IMR-90 (cell line): ENCODE measurements around the gene TULP3. TPM values are rescaled to one million over a fixed set of nuclear protein-coding genes. Genes with fewer than 3 reads are reported as not detected.

ENCODE experiments used
- ATAC-seq: fragments of 200-7000 bp; cut with Tn5 transposase; 2 replicates; pipeline ENCODE4 v1.9.1; 2020; ENCODE audit warnings: low read depth, mild to moderate bottlenecking, moderate library complexity
- BruUV-seq: library from RNA; stranded (reverse); fragments of 400-500 nt; replicated peaks from 2 replicates; lab custom pipeline; 2021; lab: Mats Ljungman, UMichigan
- CTCF ChIA-PET: fragments of 300-600 bp; formaldehyde crosslinking; extraction: SDS; loops from one replicate; lab custom pipeline; 2021; ENCODE audit warnings: antibody characterized with exemption; lab: Yijun Ruan, JAX
- POLR2A ChIA-PET: fragments of 300-600 bp; sonication (Branson Sonifier 250); formaldehyde crosslinking; loops from one replicate; lab custom pipeline; 2022; ENCODE audit warnings: antibody characterized with exemption; ENCODE audit not compliant: unreplicated experiment; lab: Charles Lee
- DNase-seq: peaks from one replicate; pipeline ENCODE4 v3.0.0; 2013
- H2AFZ ChIP-seq: replicated peaks from 2 replicates; pipeline ENCODE3; 2013; ENCODE audit warnings: low read length, mild to moderate bottlenecking; ENCODE audit not compliant: poor library complexity
- H2AK5ac ChIP-seq: 2 replicates; pipeline ENCODE4 v1.6.1; 2013; ENCODE audit warnings: low read depth, low read length, inconsistent platforms
- H2AK9ac ChIP-seq: replicated peaks from 2 replicates; pipeline ENCODE3; 2013; ENCODE audit warnings: mild to moderate bottlenecking, low read depth, low read length, moderate library complexity; ENCODE audit not compliant: poor library complexity
- H2BK120ac ChIP-seq: 2 replicates; pipeline ENCODE4 v1.6.1; 2013; ENCODE audit warnings: low read depth, low read length, inconsistent platforms
- H2BK15ac ChIP-seq: 3 replicates; pipeline ENCODE4 v1.6.1; 2013; ENCODE audit warnings: low read depth, low read length, inconsistent platforms
- H2BK20ac ChIP-seq: 2 replicates; pipeline ENCODE4 v1.6.1; 2013; ENCODE audit warnings: low read depth, mild to moderate bottlenecking, inconsistent platforms, low read length, moderate library complexity
- H2BK5ac ChIP-seq: 2 replicates; pipeline ENCODE4 v1.6.1; 2013; ENCODE audit warnings: mild to moderate bottlenecking, low read depth, low read length, inconsistent platforms; ENCODE audit not compliant: poor library complexity, severe bottlenecking
- H3K14ac ChIP-seq: replicated peaks from 2 replicates; pipeline ENCODE4 v1.6.1; 2013; ENCODE audit warnings: low read depth, low read length, inconsistent platforms
- H3K18ac ChIP-seq: 2 replicates; pipeline ENCODE4 v1.6.1; 2013; ENCODE audit warnings: low read depth, low read length, control low read depth
- H3K23ac ChIP-seq: 2 replicates; pipeline ENCODE4 v1.6.1; 2013; ENCODE audit warnings: low read depth, low read length, inconsistent platforms
- H3K27ac ChIP-seq: 2 replicates; pipeline ENCODE4 v1.5.1; 2013; ENCODE audit warnings: mild to moderate bottlenecking, control low read depth, low read length; ENCODE audit not compliant: insufficient read depth
- H3K27me3 ChIP-seq: 2 replicates; pipeline ENCODE4 v1.6.1; 2013; ENCODE audit warnings: low read length; ENCODE audit not compliant: control insufficient read depth, insufficient read depth
- H3K36me3 ChIP-seq: 2 replicates; pipeline ENCODE4 v1.6.1; 2013; ENCODE audit warnings: low read length, mixed read lengths; ENCODE audit not compliant: control insufficient read depth, insufficient read depth
- H3K4ac ChIP-seq: 2 replicates; pipeline ENCODE4 v1.6.1; 2013; ENCODE audit warnings: low read depth, low read length, inconsistent platforms
- H3K4me1 ChIP-seq: 2 replicates; pipeline ENCODE4 v1.6.1; 2013; ENCODE audit warnings: low read length, mixed read lengths; ENCODE audit not compliant: control insufficient read depth, insufficient read depth
- H3K4me2 ChIP-seq: 2 replicates; pipeline ENCODE4 v1.6.1; 2013; ENCODE audit warnings: low read depth, mild to moderate bottlenecking, control low read depth, low read length, moderate library complexity
- H3K4me3 ChIP-seq: 2 replicates; pipeline ENCODE4 v1.5.1; 2013; ENCODE audit warnings: low read depth, mild to moderate bottlenecking, control low read depth, low read length, moderate library complexity; ENCODE audit not compliant: insufficient read depth
- H3K56ac ChIP-seq: 2 replicates; pipeline ENCODE4 v1.6.1; 2013; ENCODE audit warnings: low read length, inconsistent platforms; ENCODE audit not compliant: insufficient read depth; ENCODE audit errors: extremely low read depth
- H3K79me1 ChIP-seq, 2 experiments: 2 replicates each; pipeline ENCODE4 v1.6.1; 2013; ENCODE audit warnings: low read length in 2 of 2, inconsistent platforms in 1 of 2, low read depth in 1 of 2
- H3K9ac ChIP-seq: 2 replicates; pipeline ENCODE4 v1.6.1; 2013; ENCODE audit warnings: low read depth, low read length, control low read depth
- H3K9me1 ChIP-seq: 2 replicates; pipeline ENCODE4 v1.6.1; 2013; ENCODE audit warnings: low read length, inconsistent platforms; ENCODE audit not compliant: insufficient read depth
- H3K9me3 ChIP-seq: 2 replicates; pipeline ENCODE4 v1.6.1; 2013; ENCODE audit warnings: low read length; ENCODE audit not compliant: control insufficient read depth, insufficient read depth
- H4K20me1 ChIP-seq: 2 replicates; pipeline ENCODE4 v1.6.1; 2013; ENCODE audit warnings: low read length, inconsistent platforms; ENCODE audit not compliant: insufficient read depth
- H4K5ac ChIP-seq: 2 replicates; pipeline ENCODE4 v1.6.1; 2013; ENCODE audit warnings: mild to moderate bottlenecking, low read depth, low read length, control low read depth
- H4K8ac ChIP-seq, 2 experiments: 2 replicates each; pipeline ENCODE4 v1.6.1; 2013; ENCODE audit warnings: low read depth in 2 of 2, low read length in 2 of 2, control low read depth in 1 of 2, inconsistent platforms in 1 of 2
- H4K91ac ChIP-seq: 2 replicates; pipeline ENCODE4 v1.6.1; 2013; ENCODE audit warnings: low read depth, low read length, inconsistent platforms; ENCODE audit not compliant: insufficient read depth
- MAZ ChIP-seq: IDR thresholded peaks from 2 replicates; pipeline ENCODE4 v1.6.1; 2012; ENCODE audit warnings: low read depth, mild to moderate bottlenecking, low read length, improper control_type of control experiment, moderate library complexity, borderline replicate concordance
- NFE2L2 ChIP-seq: fragments of 150-350 bp; IDR thresholded peaks from 2 replicates; pipeline ENCODE4 v1.6.1; 2016; ENCODE audit warnings: low read depth, mild to moderate bottlenecking, low read length
- POLR2A ChIP-seq: IDR thresholded peaks from 2 replicates; pipeline ENCODE4 v1.6.1; 2012; ENCODE audit warnings: mild to moderate bottlenecking, low read depth, low read length
- RFX5 ChIP-seq: IDR thresholded peaks from 2 replicates; pipeline ENCODE4 v1.8.0; 2012; ENCODE audit warnings: low read depth, mild to moderate bottlenecking, low read length, moderate library complexity
- WGBS, 2 experiments: methylation state at CpG; one replicate each; pipeline versions ENCODE4 v1.1.5 to v1.1.7; 2013; ENCODE audit warnings: missing lambda C conversion rate in 2 of 2; ENCODE audit not compliant: insufficient read length in 1 of 2; ENCODE audit errors: extremely low coverage in 2 of 2; 5-methylcytosine and 5-hydroxymethylcytosine counted together
- dilution Hi-C: fragments of 300-500 bp; cut with HindIII; formaldehyde crosslinking; loops from one replicate; pipeline ENCODE4 v1.14.3; 2018; ENCODE audit warnings: low sequenced_read_pairs; ENCODE audit not compliant: unreplicated experiment
- in situ Hi-C: fragments of 300-500 bp; cut with MboI; formaldehyde crosslinking; loops from 3 replicates; pipeline ENCODE4 v1.14.3; 2019; ENCODE audit warnings: low sequenced_read_pairs, inconsistent platforms, mixed read lengths
- intact Hi-C: fragments of 100-400 bp; cut with micrococcal nuclease; formaldehyde crosslinking; loops from 2 replicates; pipeline ENCODE4 v1.10.0; 2022
- polyA plus RNA-seq, 3 experiments: library from polyadenylated mRNA; depleted of rRNA; stranded (reverse); fragments of >200 nt; gene quantifications; 2 replicates each; pipeline ENCODE4 v1.2.3, GENCODE V29; 2012; ENCODE audit warnings: low replicate concordance in 1 of 3
- total RNA-seq: library from RNA; depleted of rRNA; stranded (reverse); fragments of >200 nt; gene quantifications from 2 replicates; pipeline ENCODE4 v1.2.3, GENCODE V29; 2012
- TF ChIP-seq, protein P1 (sequence below): fragments of 150-350 bp; IDR thresholded peaks from 2 replicates; pipeline ENCODE4 v1.6.1; 2016; ENCODE audit warnings: low read depth, mild to moderate bottlenecking, low read length, moderate library complexity, borderline replicate concordance
- TF ChIP-seq, protein P2 (sequence below): conservative IDR thresholded peaks from 2 replicates; pipeline ENCODE4 v1.5.1; 2012; ENCODE audit warnings: mild to moderate bottlenecking, low read depth, low read length, improper control_type of control experiment

The TULP3 gene
- total and polyA plus RNA-seq, 2 of the 4 experiments (the other 2 are of a cell fraction), result 35.2 to 35.5 TPM

GRCh38 chr12:2900642-2901041, 10.0 kb downstream of the TULP3 start:
- Histone ChIP-seq H2BK120ac (no peak overlapping the region), H3K9me3 (no peaks in the 10 kb centered on the region), H3K23ac (no peak overlapping the region), H3K79me1 (peaks cover 12 to 65% of the 10 kb centered on the region in 2 experiments), H4K20me1 (peaks cover 44% of the 10 kb centered on the region), H3K27ac (no peak overlapping the region), H3K9me1 (peaks cover 10% of the 10 kb centered on the region), H4K5ac (no peak overlapping the region), H3K4me1 (no peaks in the 10 kb centered on the region), H3K14ac (no peak overlapping the region), H3K9ac (no peak overlapping the region), H3K4me3 (no peak overlapping the region), H2BK5ac (no peak overlapping the region), H3K56ac (no peak overlapping the region), H2AFZ (no peak overlapping the region), H4K91ac (no peak overlapping the region), H3K27me3 (no peaks in the 10 kb centered on the region), H2BK15ac (no peak overlapping the region), H3K18ac (no peak overlapping the region), H3K4ac (no peak overlapping the region), H4K8ac (no peak overlapping the region), H2AK9ac (no peak overlapping the region), H2BK20ac (no peak overlapping the region), H3K36me3 (peaks cover 2% of the 10 kb centered on the region), H2AK5ac (no peak overlapping the region), H3K4me2 (no peak overlapping the region)
- BruUV-seq, result no TSS peak
- ChIA-PET POLR2A (no interaction called here), CTCF (interaction anchor here (0.6 kb wide), 2 partner anchors 223 to 705 kb away, joined by 3 to 5 read pairs; no protein-coding TSS in a partner anchor)
- DNase-seq (no peak), ATAC-seq (no peak)
- WGBS, 2 experiments, result 93% methylated on average over 5 of the region's 8 CpGs; no CpG with 5 or more reads in 1 of the 2 experiments
- in situ Hi-C loops (no loop called here), dilution Hi-C loops (no loop called here), intact Hi-C loops (no loop called here)
- TF ChIP-seq NFE2L2, result no peak
- TF ChIP-seq POLR2A, result no peak
- TF ChIP-seq RFX5, result no peak
- TF ChIP-seq, protein P1, sequence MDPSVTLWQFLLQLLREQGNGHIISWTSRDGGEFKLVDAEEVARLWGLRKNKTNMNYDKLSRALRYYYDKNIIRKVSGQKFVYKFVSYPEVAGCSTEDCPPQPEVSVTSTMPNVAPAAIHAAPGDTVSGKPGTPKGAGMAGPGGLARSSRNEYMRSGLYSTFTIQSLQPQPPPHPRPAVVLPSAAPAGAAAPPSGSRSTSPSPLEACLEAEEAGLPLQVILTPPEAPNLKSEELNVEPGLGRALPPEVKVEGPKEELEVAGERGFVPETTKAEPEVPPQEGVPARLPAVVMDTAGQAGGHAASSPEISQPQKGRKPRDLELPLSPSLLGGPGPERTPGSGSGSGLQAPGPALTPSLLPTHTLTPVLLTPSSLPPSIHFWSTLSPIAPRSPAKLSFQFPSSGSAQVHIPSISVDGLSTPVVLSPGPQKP, result no peak
- TF ChIP-seq, protein P2, sequence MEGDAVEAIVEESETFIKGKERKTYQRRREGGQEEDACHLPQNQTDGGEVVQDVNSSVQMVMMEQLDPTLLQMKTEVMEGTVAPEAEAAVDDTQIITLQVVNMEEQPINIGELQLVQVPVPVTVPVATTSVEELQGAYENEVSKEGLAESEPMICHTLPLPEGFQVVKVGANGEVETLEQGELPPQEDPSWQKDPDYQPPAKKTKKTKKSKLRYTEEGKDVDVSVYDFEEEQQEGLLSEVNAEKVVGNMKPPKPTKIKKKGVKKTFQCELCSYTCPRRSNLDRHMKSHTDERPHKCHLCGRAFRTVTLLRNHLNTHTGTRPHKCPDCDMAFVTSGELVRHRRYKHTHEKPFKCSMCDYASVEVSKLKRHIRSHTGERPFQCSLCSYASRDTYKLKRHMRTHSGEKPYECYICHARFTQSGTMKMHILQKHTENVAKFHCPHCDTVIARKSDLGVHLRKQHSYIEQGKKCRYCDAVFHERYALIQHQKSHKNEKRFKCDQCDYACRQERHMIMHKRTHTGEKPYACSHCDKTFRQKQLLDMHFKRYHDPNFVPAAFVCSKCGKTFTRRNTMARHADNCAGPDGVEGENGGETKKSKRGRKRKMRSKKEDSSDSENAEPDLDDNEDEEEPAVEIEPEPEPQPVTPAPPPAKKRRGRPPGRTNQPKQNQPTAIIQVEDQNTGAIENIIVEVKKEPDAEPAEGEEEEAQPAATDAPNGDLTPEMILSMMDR, result no peak
- no peak for TF ChIP-seq MAZ
